ENCODE data around the gene OR51A7. TPM values are rescaled to one million over a fixed set of nuclear protein-coding genes. Genes with fewer than 3 reads are reported as not detected.

Gene OR51A7
- total RNA-seq, 6 experiments from 2014 or later: not detected

- Mint-ChIP-seq H3K36me3 (ENCODE audit: low read depth) (no peaks in the 10 kb centered on the region), H3K9me3 (peaks cover 30% of the 10 kb centered on the region), H3K27ac (no peak within 1 kb of the TSS), H3K27me3 (ENCODE audit: insufficient read depth) (no peaks in the 10 kb centered on the region), H3K4me1 (ENCODE audit: low read depth) (no peaks in the 10 kb centered on the region), H3K4me3 (no peak within 1 kb of the TSS)
- TF ChIP-seq CTCF (IDR thresholded peaks at IDR 0.05): no peak
- no peak for DNase-seq
Observed at GRCh38 chr11:4881860-4882500, 21.6 kb upstream of the OR51A7 start, which contains the start of gene OR51T1. TSS of gene OR51T1 (plus strand) at chr11:4881900. CDS start at chr11:4881900, 0 bp downstream.

GRCh38 chr11:4882543-4882942 is 21.0 kb upstream of the OR51A7 start:
- H3K36me3 Mint-ChIP-seq (ENCODE audit: low read depth): no peaks in the 10 kb centered on the region
- no peaks in the 10 kb centered on the region for H3K27me3 Mint-ChIP-seq (ENCODE audit: insufficient read depth)
- H3K4me3 Mint-ChIP-seq: no peak overlapping the region
- H3K4me1 Mint-ChIP-seq (ENCODE audit: low read depth): no peaks in the 10 kb centered on the region
- no peak for DNase-seq
- peaks cover 27% of the 10 kb centered on the region for H3K9me3 Mint-ChIP-seq
- no peak for TF ChIP-seq CTCF (IDR thresholded peaks at IDR 0.05)
- no peak overlapping the region for H3K27ac Mint-ChIP-seq

- H3K36me3 Mint-ChIP-seq (ENCODE audit: low read depth): no peaks in the 10 kb centered on the region
- H3K4me1 Mint-ChIP-seq (ENCODE audit: low read depth): no peaks in the 10 kb centered on the region
- no peak overlapping the region for H3K27ac Mint-ChIP-seq
- no peak for TF ChIP-seq CTCF (IDR thresholded peaks at IDR 0.05)
- no peaks in the 10 kb centered on the region for H3K27me3 Mint-ChIP-seq (ENCODE audit: insufficient read depth)
- H3K4me3 Mint-ChIP-seq: no peak overlapping the region
- peaks cover 20% of the 10 kb centered on the region for H3K9me3 Mint-ChIP-seq
- DNase-seq: no peak
Observed at GRCh38 chr11:4884361-4884760, 19.2 kb upstream of the OR51A7 start.

- Mint-ChIP-seq H3K27me3 (ENCODE audit: insufficient read depth) (no peaks in the 10 kb centered on the region), H3K36me3 (ENCODE audit: low read depth) (no peaks in the 10 kb centered on the region), H3K27ac (no peak overlapping the region), H3K9me3 (peaks cover 11% of the 10 kb centered on the region), H3K4me3 (no peak overlapping the region), H3K4me1 (ENCODE audit: low read depth) (no peaks in the 10 kb centered on the region)
- TF ChIP-seq CTCF (IDR thresholded peaks at IDR 0.05): no peak
- no peak for DNase-seq
Observed at GRCh38 chr11:4886186-4886585, 17.4 kb upstream of the OR51A7 start.

- TF ChIP-seq CTCF (IDR thresholded peaks at IDR 0.05): no peak
- H3K27ac Mint-ChIP-seq: no peak overlapping the region
- H3K27me3 Mint-ChIP-seq (ENCODE audit: insufficient read depth): no peaks in the 10 kb centered on the region
- no peaks in the 10 kb centered on the region for H3K36me3 Mint-ChIP-seq (ENCODE audit: low read depth)
- no peak overlapping the region for H3K4me3 Mint-ChIP-seq
- no peaks in the 10 kb centered on the region; the same call in 1 of the 2 replicates for H3K4me1 Mint-ChIP-seq (ENCODE audit: low read depth)
- no peak for DNase-seq
- H3K9me3 Mint-ChIP-seq: peaks cover 11% of the 10 kb centered on the region
Observed at GRCh38 chr11:4887591-4887990, 16.0 kb upstream of the OR51A7 start.

Measured in HFFc6 (cell line).